ENCODE results near the gene DNAJC13.
"Not testable (repeated sequence)": the region's sequence is repeated elsewhere in the genome, so short reads cannot be mapped to it uniquely, and the experiment has no call there.

The DNAJC13 gene

GRCh38 chr3:132416807-132417694 is at the start of gene DNAJC13:
Gene DNAJC13 (plus strand): TSS chr3:132417502. CDS start chr3:132434551, 17,049 bp downstream.
- no peak for TF ChIP-seq CTCF (IDR thresholded peaks at IDR 0.05; ENCODE audit: low read depth, low read length)
- peak within 1 kb of the TSS; percentile 99 for H3K4me3 ChIP-seq (ENCODE audit: low read depth, low read length)

- TF ChIP-seq CTCF (IDR thresholded peaks at IDR 0.05; ENCODE audit: low read depth, low read length), result no peak
Observed at GRCh38 chr3:132368515-132368914, 48.8 kb upstream of the DNAJC13 start.

GRCh38 chr3:132368962-132369361 is 48.3 kb upstream of the DNAJC13 start:
- TF ChIP-seq CTCF (IDR thresholded peaks at IDR 0.05; ENCODE audit: low read depth, low read length), result no peak

More at GRCh38 chr3:132368515-132368914, 48.8 kb upstream of the DNAJC13 start:
- no peak overlapping the region for H3K4me3 ChIP-seq (ENCODE audit: low read depth, low read length)

DNA sequence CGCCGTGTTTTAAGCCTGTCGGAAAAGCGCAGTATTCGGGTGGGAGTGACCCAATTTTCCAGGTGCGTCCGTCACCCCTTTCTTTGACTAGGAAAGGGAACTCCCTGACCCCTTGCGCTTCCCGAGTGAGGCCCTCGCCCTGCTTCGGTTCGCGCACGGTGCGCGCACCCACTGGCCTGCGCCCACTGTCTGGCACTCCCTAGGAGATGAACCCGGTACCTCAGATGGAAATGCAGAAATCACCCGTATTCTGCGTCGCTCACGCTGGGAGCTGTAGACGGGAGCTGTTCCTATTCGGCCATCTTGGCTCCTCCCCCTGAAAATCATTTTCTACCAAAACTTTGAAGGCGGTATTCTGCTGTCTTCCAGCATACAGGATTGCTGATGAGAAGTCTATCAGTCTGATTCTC is 40.4 kb upstream of the DNAJC13 start:
- not testable (repeated sequence) for H3K4me3 ChIP-seq (ENCODE audit: low read depth, low read length)

More at GRCh38 chr3:132368962-132369361, 48.3 kb upstream of the DNAJC13 start:
- H3K4me3 ChIP-seq (ENCODE audit: low read depth, low read length), result no peak overlapping the region

DNA sequence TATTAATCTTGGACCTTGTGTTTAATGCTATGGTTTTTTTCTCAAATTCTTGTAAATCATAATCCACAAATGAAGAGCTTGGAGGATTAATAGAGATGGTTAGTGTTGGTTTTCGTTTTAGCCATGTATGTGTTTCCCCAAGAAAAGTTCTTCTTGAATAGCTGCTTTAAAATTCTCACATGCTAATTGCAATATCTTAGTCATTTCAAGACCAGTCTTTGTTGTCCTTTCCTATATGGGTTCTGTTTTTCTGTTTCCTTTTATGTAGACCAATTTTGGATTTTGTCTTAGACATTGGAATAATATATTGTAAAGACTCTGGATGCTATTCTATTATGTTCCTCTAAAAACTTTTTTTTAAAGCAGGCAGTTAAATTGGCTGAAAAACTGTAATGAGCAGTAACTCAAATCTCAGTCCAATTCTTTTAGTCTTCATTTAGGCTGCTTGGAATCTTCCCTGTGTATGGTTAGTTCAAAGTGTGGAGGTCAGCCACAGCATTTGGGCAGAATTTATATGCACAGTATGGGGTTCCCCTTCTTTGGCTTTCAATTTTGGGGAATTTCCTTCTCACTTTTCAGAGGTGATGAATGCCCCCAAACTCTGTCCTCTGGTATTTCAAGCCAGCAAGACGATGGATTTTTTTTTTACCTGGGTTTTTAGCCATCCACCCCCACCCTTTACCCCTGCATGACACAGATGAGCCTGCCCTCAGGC is 39.1 kb upstream of the DNAJC13 start:
- TF ChIP-seq CTCF (IDR thresholded peaks at IDR 0.05; ENCODE audit: low read depth, low read length), result no peak
- H3K4me3 ChIP-seq (ENCODE audit: low read depth, low read length), result no peak overlapping the region

GRCh38 chr3:132378846-132379245 is 38.5 kb upstream of the DNAJC13 start:
- no peak overlapping the region for H3K4me3 ChIP-seq (ENCODE audit: low read depth, low read length)
- no peak for TF ChIP-seq CTCF (IDR thresholded peaks at IDR 0.05; ENCODE audit: low read depth, low read length)

DNA sequence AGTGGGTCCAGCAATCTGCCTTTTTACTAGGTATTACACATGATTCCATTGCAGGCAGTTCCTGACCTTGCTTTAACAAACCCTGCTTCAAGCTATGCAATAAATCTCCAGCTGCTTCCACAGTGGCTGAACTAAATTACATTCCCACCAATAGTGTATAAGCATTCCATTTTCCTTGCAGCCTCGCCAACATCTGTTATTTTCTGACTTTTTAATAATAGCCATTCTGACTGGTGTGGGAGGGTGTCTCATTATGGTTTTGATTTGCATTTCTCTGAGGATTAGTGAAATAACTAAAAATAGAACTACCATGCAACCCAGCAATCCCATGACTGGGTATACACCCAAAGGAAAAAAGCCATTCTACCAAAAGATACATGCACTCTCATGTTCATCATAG is 36.4 kb upstream of the DNAJC13 start:
- no peak overlapping the region for H3K4me3 ChIP-seq (ENCODE audit: low read depth, low read length)
- TF ChIP-seq CTCF (IDR thresholded peaks at IDR 0.05; ENCODE audit: low read depth, low read length), result no peak
